Measurements from ENCODE around the gene TFDP2.

The TFDP2 gene

GRCh38 chr3:142072816-142073215, 76.5 kb downstream of the TFDP2 start:
- no peak overlapping the region for H3K27ac ChIP-seq (ENCODE audit: low read length)
- H3K9me3 ChIP-seq (ENCODE audit: control insufficient read depth in 2 of 2, low read length in 2 of 2) = no peaks in the 10 kb centered on the region
- peaks cover 0 to 4% of the 10 kb centered on the region in 2 donors for H3K36me3 ChIP-seq (ENCODE audit: control insufficient read depth in 2 of 2, insufficient read depth in 2 of 2, low read length in 2 of 2)
- no peak overlapping the region for H3K9ac ChIP-seq (ENCODE audit: low read length in 2 of 2)
- no peak overlapping the region for H3K4me3 ChIP-seq (ENCODE audit: low read length in 2 of 2)
- H3K4me1 ChIP-seq (ENCODE audit: control insufficient read depth, insufficient read depth, low read length) = no peaks in the 10 kb centered on the region
- no peaks in the 10 kb centered on the region for H3K27me3 ChIP-seq (ENCODE audit: control insufficient read depth in 1 of 2, insufficient read depth in 2 of 2, low read length in 2 of 2)

GRCh38 chr3:142065932-142066331, 83.4 kb downstream of the TFDP2 start:
- H3K9ac ChIP-seq (ENCODE audit: low read length in 2 of 2) = no peak overlapping the region
- H3K27ac ChIP-seq (ENCODE audit: low read length) = no peak overlapping the region
- H3K4me1 ChIP-seq (ENCODE audit: control insufficient read depth, insufficient read depth, low read length) = no peaks in the 10 kb centered on the region
- no peaks in the 10 kb centered on the region for H3K9me3 ChIP-seq (ENCODE audit: control insufficient read depth in 2 of 2, low read length in 2 of 2)
- no peaks in the 10 kb centered on the region for H3K36me3 ChIP-seq (ENCODE audit: control insufficient read depth in 2 of 2, insufficient read depth in 2 of 2, low read length in 2 of 2)
- H3K27me3 ChIP-seq (ENCODE audit: control insufficient read depth in 1 of 2, insufficient read depth in 2 of 2, low read length in 2 of 2) = no peaks in the 10 kb centered on the region
- no peak overlapping the region for H3K4me3 ChIP-seq (ENCODE audit: low read length in 2 of 2)

GRCh38 chr3:142065344-142065743, 84.0 kb downstream of the TFDP2 start:
- no peaks in the 10 kb centered on the region for H3K27me3 ChIP-seq (ENCODE audit: control insufficient read depth in 1 of 2, insufficient read depth in 2 of 2, low read length in 2 of 2)
- no peaks in the 10 kb centered on the region for H3K4me1 ChIP-seq (ENCODE audit: control insufficient read depth, insufficient read depth, low read length)
- no peak overlapping the region for H3K4me3 ChIP-seq (ENCODE audit: low read length in 2 of 2)

GRCh38 chr3:142064454-142064853, 84.9 kb downstream of the TFDP2 start:
- H3K27me3 ChIP-seq (ENCODE audit: control insufficient read depth in 1 of 2, insufficient read depth in 2 of 2, low read length in 2 of 2) = no peaks in the 10 kb centered on the region
- no peaks in the 10 kb centered on the region for H3K4me1 ChIP-seq (ENCODE audit: control insufficient read depth, insufficient read depth, low read length)
- H3K9me3 ChIP-seq (ENCODE audit: control insufficient read depth in 2 of 2, low read length in 2 of 2) = no peaks in the 10 kb centered on the region
- H3K4me3 ChIP-seq (ENCODE audit: low read length in 2 of 2) = no peak overlapping the region
- H3K36me3 ChIP-seq (ENCODE audit: control insufficient read depth in 2 of 2, insufficient read depth in 2 of 2, low read length in 2 of 2) = no peaks in the 10 kb centered on the region
- no peak overlapping the region for H3K9ac ChIP-seq (ENCODE audit: low read length in 2 of 2)
- no peak overlapping the region for H3K27ac ChIP-seq (ENCODE audit: low read length)

More at GRCh38 chr3:142065344-142065743, 84.0 kb downstream of the TFDP2 start:
- no peaks in the 10 kb centered on the region for H3K36me3 ChIP-seq (ENCODE audit: control insufficient read depth in 2 of 2, insufficient read depth in 2 of 2, low read length in 2 of 2)
- H3K9me3 ChIP-seq (ENCODE audit: control insufficient read depth in 2 of 2, low read length in 2 of 2) = no peaks in the 10 kb centered on the region
- H3K9ac ChIP-seq (ENCODE audit: low read length in 2 of 2) = no peak overlapping the region
- H3K27ac ChIP-seq (ENCODE audit: low read length) = no peak overlapping the region

- Histone ChIP-seq H3K9me3 (ENCODE audit: control insufficient read depth in 2 of 2, low read length in 2 of 2) (no peaks in the 10 kb centered on the region), H3K27ac (ENCODE audit: low read length) (no peak overlapping the region), H3K9ac (ENCODE audit: low read length in 2 of 2) (no peak overlapping the region), H3K27me3 (ENCODE audit: control insufficient read depth in 1 of 2, insufficient read depth in 2 of 2, low read length in 2 of 2) (no peaks in the 10 kb centered on the region), H3K36me3 (ENCODE audit: control insufficient read depth in 2 of 2, insufficient read depth in 2 of 2, low read length in 2 of 2) (no peaks in the 10 kb centered on the region), H3K4me1 (ENCODE audit: control insufficient read depth, insufficient read depth, low read length) (no peaks in the 10 kb centered on the region), H3K4me3 (ENCODE audit: low read length in 2 of 2) (no peak overlapping the region)
These were observed 92.0 kb downstream of the TFDP2 start for GRCh38 chr3:142057331-142057725.

- Histone ChIP-seq H3K9ac (ENCODE audit: low read length in 2 of 2) (no peak overlapping the region), H3K4me1 (ENCODE audit: control insufficient read depth, insufficient read depth, low read length) (no peaks in the 10 kb centered on the region), H3K4me3 (ENCODE audit: low read length in 2 of 2) (no peak overlapping the region), H3K27ac (ENCODE audit: low read length) (no peak overlapping the region), H3K9me3 (ENCODE audit: control insufficient read depth in 2 of 2, low read length in 2 of 2) (no peaks in the 10 kb centered on the region), H3K27me3 (ENCODE audit: control insufficient read depth in 1 of 2, insufficient read depth in 2 of 2, low read length in 2 of 2) (no peaks in the 10 kb centered on the region), H3K36me3 (ENCODE audit: control insufficient read depth in 2 of 2, insufficient read depth in 2 of 2, low read length in 2 of 2) (no peaks in the 10 kb centered on the region)
These were observed 92.6 kb downstream of the TFDP2 start for GRCh38 chr3:142056656-142057330.

GRCh38 chr3:142053835-142054234, 95.5 kb downstream of the TFDP2 start:
- H3K4me3 ChIP-seq (ENCODE audit: low read length in 2 of 2) = no peak overlapping the region
- H3K9me3 ChIP-seq (ENCODE audit: control insufficient read depth in 2 of 2, low read length in 2 of 2) = no peaks in the 10 kb centered on the region
- no peak overlapping the region for H3K9ac ChIP-seq (ENCODE audit: low read length in 2 of 2)
- no peaks in the 10 kb centered on the region for H3K4me1 ChIP-seq (ENCODE audit: control insufficient read depth, insufficient read depth, low read length)
- H3K36me3 ChIP-seq (ENCODE audit: control insufficient read depth in 2 of 2, insufficient read depth in 2 of 2, low read length in 2 of 2) = no peaks in the 10 kb centered on the region
- no peak overlapping the region for H3K27ac ChIP-seq (ENCODE audit: low read length)
- no peaks in the 10 kb centered on the region for H3K27me3 ChIP-seq (ENCODE audit: control insufficient read depth in 1 of 2, insufficient read depth in 2 of 2, low read length in 2 of 2)

- Histone ChIP-seq H3K27me3 (ENCODE audit: control insufficient read depth in 1 of 2, insufficient read depth in 2 of 2, low read length in 2 of 2) (no peaks in the 10 kb centered on the region), H3K4me1 (ENCODE audit: control insufficient read depth, insufficient read depth, low read length) (no peaks in the 10 kb centered on the region), H3K9me3 (ENCODE audit: control insufficient read depth in 2 of 2, low read length in 2 of 2) (no peaks in the 10 kb centered on the region), H3K36me3 (ENCODE audit: control insufficient read depth in 2 of 2, insufficient read depth in 2 of 2, low read length in 2 of 2) (no peaks in the 10 kb centered on the region), H3K9ac (ENCODE audit: low read length in 2 of 2) (no peak overlapping the region), H3K27ac (ENCODE audit: low read length) (no peak overlapping the region), H3K4me3 (ENCODE audit: low read length in 2 of 2) (no peak overlapping the region)
These were observed 96.1 kb downstream of the TFDP2 start for GRCh38 chr3:142053244-142053643.

- Histone ChIP-seq H3K27me3 (ENCODE audit: control insufficient read depth in 1 of 2, insufficient read depth in 2 of 2, low read length in 2 of 2) (no peaks in the 10 kb centered on the region), H3K4me1 (ENCODE audit: control insufficient read depth, insufficient read depth, low read length) (no peaks in the 10 kb centered on the region), H3K27ac (ENCODE audit: low read length) (no peak overlapping the region), H3K9ac (ENCODE audit: low read length in 2 of 2) (no peak overlapping the region), H3K4me3 (ENCODE audit: low read length in 2 of 2) (no peak overlapping the region), H3K9me3 (ENCODE audit: control insufficient read depth in 2 of 2, low read length in 2 of 2) (no peaks in the 10 kb centered on the region), H3K36me3 (ENCODE audit: control insufficient read depth in 2 of 2, insufficient read depth in 2 of 2, low read length in 2 of 2) (no peaks in the 10 kb centered on the region)
These were observed 98.0 kb downstream of the TFDP2 start for GRCh38 chr3:142051351-142051750.

GRCh38 chr3:142047021-142047369, 102.3 kb downstream of the TFDP2 start:
- Histone ChIP-seq H3K4me1 (ENCODE audit: control insufficient read depth, insufficient read depth, low read length) (no peaks in the 10 kb centered on the region), H3K36me3 (ENCODE audit: control insufficient read depth in 2 of 2, insufficient read depth in 2 of 2, low read length in 2 of 2) (no peaks in the 10 kb centered on the region), H3K4me3 (ENCODE audit: low read length in 2 of 2) (no peak overlapping the region), H3K9ac (ENCODE audit: low read length in 2 of 2) (no peak overlapping the region), H3K9me3 (ENCODE audit: control insufficient read depth in 2 of 2, low read length in 2 of 2) (no peaks in the 10 kb centered on the region), H3K27me3 (ENCODE audit: control insufficient read depth in 1 of 2, insufficient read depth in 2 of 2, low read length in 2 of 2) (no peaks in the 10 kb centered on the region), H3K27ac (ENCODE audit: low read length) (no peak overlapping the region)

GRCh38 chr3:142046320-142047020, 102.9 kb downstream of the TFDP2 start:
- Histone ChIP-seq H3K36me3 (ENCODE audit: control insufficient read depth in 2 of 2, insufficient read depth in 2 of 2, low read length in 2 of 2) (no peaks in the 10 kb centered on the region), H3K27ac (ENCODE audit: low read length) (no peak overlapping the region), H3K27me3 (ENCODE audit: control insufficient read depth in 1 of 2, insufficient read depth in 2 of 2, low read length in 2 of 2) (no peaks in the 10 kb centered on the region), H3K4me3 (ENCODE audit: low read length in 2 of 2) (no peak overlapping the region), H3K9me3 (ENCODE audit: control insufficient read depth in 2 of 2, low read length in 2 of 2) (no peaks in the 10 kb centered on the region), H3K9ac (ENCODE audit: low read length in 2 of 2) (no peak overlapping the region), H3K4me1 (ENCODE audit: control insufficient read depth, insufficient read depth, low read length) (no peaks in the 10 kb centered on the region)

All from stomach smooth muscle (tissue), 2 donors.